ES-I3 (cell line): ENCODE measurements around the gene CREB3.

Source experiments
- H3K36me3 ChIP-seq: 2 replicates; pipeline ENCODE4 v1.6.1; 2013; ENCODE audit warnings: mild to moderate bottlenecking, low read length, control low read depth, moderate library complexity; ENCODE audit not compliant: insufficient read depth
- H3K4me1 ChIP-seq: 2 replicates; pipeline ENCODE4 v1.6.1; 2013; ENCODE audit warnings: mild to moderate bottlenecking, control low read depth, low read length; ENCODE audit not compliant: insufficient read depth
- H3K9ac ChIP-seq: 2 replicates; pipeline ENCODE4 v1.6.1; 2013; ENCODE audit warnings: low read depth, mild to moderate bottlenecking, low read length, moderate library complexity
- H3K9me3 ChIP-seq: 2 replicates; pipeline ENCODE4 v1.6.1; 2013; ENCODE audit warnings: mild to moderate bottlenecking, low read length, moderate library complexity; ENCODE audit not compliant: control insufficient read depth, insufficient read depth

Gene CREB3

GRCh38 chr9:35691757-35692301 is 40.6 kb upstream of the CREB3 start:
- Histone ChIP-seq H3K36me3 (0 out of 2 replicates have a peak, but pooled peaks cover 3% of the 10 kb centered on the region), H3K9me3 (no peaks in the 10 kb centered on the region), H3K4me1 (peaks cover 6% of the 10 kb centered on the region; the same call in 1 of the 2 replicates), H3K9ac (peak overlapping the region; percentile 60; the same call in 1 of the 2 replicates)

- peaks cover 15% of the 10 kb centered on the region for H3K36me3 ChIP-seq
- no peaks in the 10 kb centered on the region for H3K9me3 ChIP-seq
- H3K9ac ChIP-seq = no peak overlapping the region
- no peaks in the 10 kb centered on the region for H3K4me1 ChIP-seq
Observed at GRCh38 chr9:35695943-35696401, 36.5 kb upstream of the CREB3 start.

- peaks cover 20% of the 10 kb centered on the region for H3K36me3 ChIP-seq
- no peaks in the 10 kb centered on the region for H3K9me3 ChIP-seq
- H3K4me1 ChIP-seq = no peaks in the 10 kb centered on the region
- H3K9ac ChIP-seq = no peak overlapping the region
Observed at GRCh38 chr9:35696520-35697215, 35.8 kb upstream of the CREB3 start.

GRCh38 chr9:35697486-35697885 is 35.0 kb upstream of the CREB3 start:
- no peak overlapping the region for H3K9ac ChIP-seq
- H3K4me1 ChIP-seq = no peaks in the 10 kb centered on the region
- H3K9me3 ChIP-seq = no peaks in the 10 kb centered on the region
- H3K36me3 ChIP-seq = peaks cover 26% of the 10 kb centered on the region

- Histone ChIP-seq H3K9ac (no peak overlapping the region), H3K9me3 (no peaks in the 10 kb centered on the region), H3K4me1 (no peaks in the 10 kb centered on the region), H3K36me3 (peaks cover 26% of the 10 kb centered on the region)
Observed at GRCh38 chr9:35698231-35698630, 34.2 kb upstream of the CREB3 start.

GRCh38 chr9:35700031-35700430 is 32.4 kb upstream of the CREB3 start:
- no peaks in the 10 kb centered on the region for H3K4me1 ChIP-seq
- peaks cover 33% of the 10 kb centered on the region for H3K36me3 ChIP-seq
- no peaks in the 10 kb centered on the region for H3K9me3 ChIP-seq
- no peak overlapping the region for H3K9ac ChIP-seq

GRCh38 chr9:35700942-35701341 is 31.5 kb upstream of the CREB3 start:
- H3K9ac ChIP-seq = no peak overlapping the region
- H3K4me1 ChIP-seq = no peaks in the 10 kb centered on the region
- H3K36me3 ChIP-seq = peaks cover 40% of the 10 kb centered on the region
- no peaks in the 10 kb centered on the region for H3K9me3 ChIP-seq

- Histone ChIP-seq H3K4me1 (no peaks in the 10 kb centered on the region), H3K36me3 (peaks cover 55% of the 10 kb centered on the region), H3K9ac (no peak overlapping the region), H3K9me3 (no peaks in the 10 kb centered on the region)
Observed at GRCh38 chr9:35702696-35703095, 29.8 kb upstream of the CREB3 start.

GRCh38 chr9:35703906-35704672 is 28.4 kb upstream of the CREB3 start:
- no peaks in the 10 kb centered on the region for H3K4me1 ChIP-seq
- H3K9me3 ChIP-seq = no peaks in the 10 kb centered on the region
- no peak overlapping the region for H3K9ac ChIP-seq
- H3K36me3 ChIP-seq = peaks cover 64% of the 10 kb centered on the region

GRCh38 chr9:35705372-35705771 is 27.1 kb upstream of the CREB3 start:
- no peaks in the 10 kb centered on the region for H3K9me3 ChIP-seq
- H3K36me3 ChIP-seq = peaks cover 61% of the 10 kb centered on the region
- no peak overlapping the region for H3K9ac ChIP-seq
- no peaks in the 10 kb centered on the region for H3K4me1 ChIP-seq

- no peak overlapping the region for H3K9ac ChIP-seq
- peaks cover 60% of the 10 kb centered on the region for H3K36me3 ChIP-seq
- H3K9me3 ChIP-seq = no peaks in the 10 kb centered on the region
- no peaks in the 10 kb centered on the region for H3K4me1 ChIP-seq
Observed at GRCh38 chr9:35705836-35706430, 26.5 kb upstream of the CREB3 start.

GRCh38 chr9:35706951-35707350 is 25.5 kb upstream of the CREB3 start:
- H3K9ac ChIP-seq = no peak overlapping the region
- H3K9me3 ChIP-seq = no peaks in the 10 kb centered on the region
- H3K4me1 ChIP-seq = no peaks in the 10 kb centered on the region
- peaks cover 56% of the 10 kb centered on the region for H3K36me3 ChIP-seq

GRCh38 chr9:35708146-35708545 is 24.3 kb upstream of the CREB3 start:
- Histone ChIP-seq H3K9me3 (no peaks in the 10 kb centered on the region), H3K9ac (no peak overlapping the region), H3K36me3 (peaks cover 53% of the 10 kb centered on the region), H3K4me1 (no peaks in the 10 kb centered on the region)

GRCh38 chr9:35710818-35711500 is 21.5 kb upstream of the CREB3 start:
- Histone ChIP-seq H3K4me1 (peaks cover 3% of the 10 kb centered on the region; the same call in 1 of the 2 replicates), H3K9me3 (no peaks in the 10 kb centered on the region), H3K36me3 (peaks cover 49% of the 10 kb centered on the region), H3K9ac (no peak overlapping the region)
